ENCODE measurements around the gene CLEC2D. TPM values are rescaled to one million over a fixed set of nuclear protein-coding genes. Genes with fewer than 3 reads are reported as not detected.

CLEC2D gene
- total and polyA plus RNA-seq, 10 of the 15 experiments (the other 5 are each of a cell fraction or from before 2014, with no cell fraction given) = 4.6 to 29.8 (median 16.0) TPM

DNA sequence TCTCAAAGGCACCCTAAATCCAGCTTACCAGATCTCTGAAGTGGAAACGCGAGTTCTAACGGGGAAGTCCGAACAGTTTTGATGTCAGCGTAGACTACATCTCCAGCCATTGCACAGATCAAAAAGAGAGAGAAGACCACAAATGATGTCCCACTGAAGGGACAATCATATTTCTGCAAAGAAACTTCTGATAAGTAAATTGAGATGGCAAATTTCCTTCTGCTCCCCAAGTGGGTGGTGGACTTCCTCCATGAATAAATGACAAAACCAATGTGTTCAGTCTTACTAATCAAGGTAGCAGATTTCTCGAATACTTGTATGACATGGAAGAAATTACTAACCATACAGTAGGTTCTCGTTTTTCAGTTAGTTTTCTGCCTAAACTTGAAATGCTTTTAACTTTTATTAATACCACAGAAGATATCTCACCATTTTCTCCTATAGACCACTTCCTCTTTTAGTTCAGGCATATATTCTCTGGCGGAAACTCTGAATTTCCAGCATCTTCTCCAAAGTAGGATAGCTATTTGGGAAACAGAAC lies 63.5 kb downstream of the CLEC2D start, which contains the start of gene CLECL1 (continued):
- TF ChIP-seq EZH2 (IDR thresholded peaks at IDR 0.05; ENCODE audit: borderline replicate concordance, control insufficient read depth, low read depth, low read length) (no peak), ZNF24 (IDR thresholded peaks at IDR 0.05) (peak; percentile 64; the same call in 1 of the 2 replicates), SPI1 (IDR thresholded peaks at IDR 0.05; ENCODE audit: borderline replicate concordance, insufficient read depth, low read depth, low read length) (peak; percentile 96), MTA2 (IDR thresholded peaks at IDR 0.05; ENCODE audit: low read depth) (peak; percentile 79), NR2C1 (IDR thresholded peaks at IDR 0.05) (no peak), RUNX3 (IDR thresholded peaks at IDR 0.05; ENCODE audit: low read length) (peak; percentile 82), KDM1A (IDR thresholded peaks at IDR 0.05; ENCODE audit: borderline replicate concordance) (no peak), ZSCAN29 (IDR thresholded peaks at IDR 0.05) (peak; percentile 95)
- TF ChIP-seq, protein P1, sequence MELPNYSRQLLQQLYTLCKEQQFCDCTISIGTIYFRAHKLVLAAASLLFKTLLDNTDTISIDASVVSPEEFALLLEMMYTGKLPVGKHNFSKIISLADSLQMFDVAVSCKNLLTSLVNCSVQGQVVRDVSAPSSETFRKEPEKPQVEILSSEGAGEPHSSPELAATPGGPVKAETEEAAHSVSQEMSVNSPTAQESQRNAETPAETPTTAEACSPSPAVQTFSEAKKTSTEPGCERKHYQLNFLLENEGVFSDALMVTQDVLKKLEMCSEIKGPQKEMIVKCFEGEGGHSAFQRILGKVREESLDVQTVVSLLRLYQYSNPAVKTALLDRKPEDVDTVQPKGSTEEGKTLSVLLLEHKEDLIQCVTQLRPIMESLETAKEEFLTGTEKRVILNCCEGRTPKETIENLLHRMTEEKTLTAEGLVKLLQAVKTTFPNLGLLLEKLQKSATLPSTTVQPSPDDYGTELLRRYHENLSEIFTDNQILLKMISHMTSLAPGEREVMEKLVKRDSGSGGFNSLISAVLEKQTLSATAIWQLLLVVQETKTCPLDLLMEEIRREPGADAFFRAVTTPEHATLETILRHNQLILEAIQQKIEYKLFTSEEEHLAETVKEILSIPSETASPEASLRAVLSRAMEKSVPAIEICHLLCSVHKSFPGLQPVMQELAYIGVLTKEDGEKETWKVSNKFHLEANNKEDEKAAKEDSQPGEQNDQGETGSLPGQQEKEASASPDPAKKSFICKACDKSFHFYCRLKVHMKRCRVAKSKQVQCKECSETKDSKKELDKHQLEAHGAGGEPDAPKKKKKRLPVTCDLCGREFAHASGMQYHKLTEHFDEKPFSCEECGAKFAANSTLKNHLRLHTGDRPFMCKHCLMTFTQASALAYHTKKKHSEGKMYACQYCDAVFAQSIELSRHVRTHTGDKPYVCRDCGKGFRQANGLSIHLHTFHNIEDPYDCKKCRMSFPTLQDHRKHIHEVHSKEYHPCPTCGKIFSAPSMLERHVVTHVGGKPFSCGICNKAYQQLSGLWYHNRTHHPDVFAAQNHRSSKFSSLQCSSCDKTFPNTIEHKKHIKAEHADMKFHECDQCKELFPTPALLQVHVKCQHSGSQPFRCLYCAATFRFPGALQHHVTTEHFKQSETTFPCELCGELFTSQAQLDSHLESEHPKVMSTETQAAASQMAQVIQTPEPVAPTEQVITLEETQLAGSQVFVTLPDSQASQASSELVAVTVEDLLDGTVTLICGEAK (IDR thresholded peaks at IDR 0.05; ENCODE audit: borderline replicate concordance) = no peak
- TF ChIP-seq, protein P2, sequence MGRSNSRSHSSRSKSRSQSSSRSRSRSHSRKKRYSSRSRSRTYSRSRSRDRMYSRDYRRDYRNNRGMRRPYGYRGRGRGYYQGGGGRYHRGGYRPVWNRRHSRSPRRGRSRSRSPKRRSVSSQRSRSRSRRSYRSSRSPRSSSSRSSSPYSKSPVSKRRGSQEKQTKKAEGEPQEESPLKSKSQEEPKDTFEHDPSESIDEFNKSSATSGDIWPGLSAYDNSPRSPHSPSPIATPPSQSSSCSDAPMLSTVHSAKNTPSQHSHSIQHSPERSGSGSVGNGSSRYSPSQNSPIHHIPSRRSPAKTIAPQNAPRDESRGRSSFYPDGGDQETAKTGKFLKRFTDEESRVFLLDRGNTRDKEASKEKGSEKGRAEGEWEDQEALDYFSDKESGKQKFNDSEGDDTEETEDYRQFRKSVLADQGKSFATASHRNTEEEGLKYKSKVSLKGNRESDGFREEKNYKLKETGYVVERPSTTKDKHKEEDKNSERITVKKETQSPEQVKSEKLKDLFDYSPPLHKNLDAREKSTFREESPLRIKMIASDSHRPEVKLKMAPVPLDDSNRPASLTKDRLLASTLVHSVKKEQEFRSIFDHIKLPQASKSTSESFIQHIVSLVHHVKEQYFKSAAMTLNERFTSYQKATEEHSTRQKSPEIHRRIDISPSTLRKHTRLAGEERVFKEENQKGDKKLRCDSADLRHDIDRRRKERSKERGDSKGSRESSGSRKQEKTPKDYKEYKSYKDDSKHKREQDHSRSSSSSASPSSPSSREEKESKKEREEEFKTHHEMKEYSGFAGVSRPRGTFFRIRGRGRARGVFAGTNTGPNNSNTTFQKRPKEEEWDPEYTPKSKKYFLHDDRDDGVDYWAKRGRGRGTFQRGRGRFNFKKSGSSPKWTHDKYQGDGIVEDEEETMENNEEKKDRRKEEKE (IDR thresholded peaks at IDR 0.05) = no peak
- TF ChIP-seq, protein P3, sequence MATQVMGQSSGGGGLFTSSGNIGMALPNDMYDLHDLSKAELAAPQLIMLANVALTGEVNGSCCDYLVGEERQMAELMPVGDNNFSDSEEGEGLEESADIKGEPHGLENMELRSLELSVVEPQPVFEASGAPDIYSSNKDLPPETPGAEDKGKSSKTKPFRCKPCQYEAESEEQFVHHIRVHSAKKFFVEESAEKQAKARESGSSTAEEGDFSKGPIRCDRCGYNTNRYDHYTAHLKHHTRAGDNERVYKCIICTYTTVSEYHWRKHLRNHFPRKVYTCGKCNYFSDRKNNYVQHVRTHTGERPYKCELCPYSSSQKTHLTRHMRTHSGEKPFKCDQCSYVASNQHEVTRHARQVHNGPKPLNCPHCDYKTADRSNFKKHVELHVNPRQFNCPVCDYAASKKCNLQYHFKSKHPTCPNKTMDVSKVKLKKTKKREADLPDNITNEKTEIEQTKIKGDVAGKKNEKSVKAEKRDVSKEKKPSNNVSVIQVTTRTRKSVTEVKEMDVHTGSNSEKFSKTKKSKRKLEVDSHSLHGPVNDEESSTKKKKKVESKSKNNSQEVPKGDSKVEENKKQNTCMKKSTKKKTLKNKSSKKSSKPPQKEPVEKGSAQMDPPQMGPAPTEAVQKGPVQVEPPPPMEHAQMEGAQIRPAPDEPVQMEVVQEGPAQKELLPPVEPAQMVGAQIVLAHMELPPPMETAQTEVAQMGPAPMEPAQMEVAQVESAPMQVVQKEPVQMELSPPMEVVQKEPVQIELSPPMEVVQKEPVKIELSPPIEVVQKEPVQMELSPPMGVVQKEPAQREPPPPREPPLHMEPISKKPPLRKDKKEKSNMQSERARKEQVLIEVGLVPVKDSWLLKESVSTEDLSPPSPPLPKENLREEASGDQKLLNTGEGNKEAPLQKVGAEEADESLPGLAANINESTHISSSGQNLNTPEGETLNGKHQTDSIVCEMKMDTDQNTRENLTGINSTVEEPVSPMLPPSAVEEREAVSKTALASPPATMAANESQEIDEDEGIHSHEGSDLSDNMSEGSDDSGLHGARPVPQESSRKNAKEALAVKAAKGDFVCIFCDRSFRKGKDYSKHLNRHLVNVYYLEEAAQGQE (IDR thresholded peaks at IDR 0.05; ENCODE audit: low read depth, low read length) = no peak
- TF ChIP-seq, protein P4, sequence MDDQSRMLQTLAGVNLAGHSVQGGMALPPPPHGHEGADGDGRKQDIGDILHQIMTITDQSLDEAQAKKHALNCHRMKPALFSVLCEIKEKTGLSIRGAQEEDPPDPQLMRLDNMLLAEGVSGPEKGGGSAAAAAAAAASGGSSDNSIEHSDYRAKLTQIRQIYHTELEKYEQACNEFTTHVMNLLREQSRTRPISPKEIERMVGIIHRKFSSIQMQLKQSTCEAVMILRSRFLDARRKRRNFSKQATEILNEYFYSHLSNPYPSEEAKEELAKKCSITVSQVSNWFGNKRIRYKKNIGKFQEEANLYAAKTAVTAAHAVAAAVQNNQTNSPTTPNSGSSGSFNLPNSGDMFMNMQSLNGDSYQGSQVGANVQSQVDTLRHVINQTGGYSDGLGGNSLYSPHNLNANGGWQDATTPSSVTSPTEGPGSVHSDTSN (IDR thresholded peaks at IDR 0.05; ENCODE audit: insufficient replicate concordance, low read depth, low read length) = no peak
- TF ChIP-seq, protein P5, sequence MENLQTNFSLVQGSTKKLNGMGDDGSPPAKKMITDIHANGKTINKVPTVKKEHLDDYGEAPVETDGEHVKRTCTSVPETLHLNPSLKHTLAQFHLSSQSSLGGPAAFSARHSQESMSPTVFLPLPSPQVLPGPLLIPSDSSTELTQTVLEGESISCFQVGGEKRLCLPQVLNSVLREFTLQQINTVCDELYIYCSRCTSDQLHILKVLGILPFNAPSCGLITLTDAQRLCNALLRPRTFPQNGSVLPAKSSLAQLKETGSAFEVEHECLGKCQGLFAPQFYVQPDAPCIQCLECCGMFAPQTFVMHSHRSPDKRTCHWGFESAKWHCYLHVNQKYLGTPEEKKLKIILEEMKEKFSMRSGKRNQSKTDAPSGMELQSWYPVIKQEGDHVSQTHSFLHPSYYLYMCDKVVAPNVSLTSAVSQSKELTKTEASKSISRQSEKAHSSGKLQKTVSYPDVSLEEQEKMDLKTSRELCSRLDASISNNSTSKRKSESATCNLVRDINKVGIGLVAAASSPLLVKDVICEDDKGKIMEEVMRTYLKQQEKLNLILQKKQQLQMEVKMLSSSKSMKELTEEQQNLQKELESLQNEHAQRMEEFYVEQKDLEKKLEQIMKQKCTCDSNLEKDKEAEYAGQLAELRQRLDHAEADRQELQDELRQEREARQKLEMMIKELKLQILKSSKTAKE (IDR thresholded peaks at IDR 0.05; ENCODE audit: low read depth, poor library complexity, severe bottlenecking) = no peak

Measured in GM12878 (cell line).